ENCODE results near the gene COX6A2. TPM values are rescaled to one million over a fixed set of nuclear protein-coding genes. Genes with fewer than 3 reads are reported as not detected.

Gene COX6A2
- total RNA-seq, 3 donors from 2014 or later = not detected

DNA sequence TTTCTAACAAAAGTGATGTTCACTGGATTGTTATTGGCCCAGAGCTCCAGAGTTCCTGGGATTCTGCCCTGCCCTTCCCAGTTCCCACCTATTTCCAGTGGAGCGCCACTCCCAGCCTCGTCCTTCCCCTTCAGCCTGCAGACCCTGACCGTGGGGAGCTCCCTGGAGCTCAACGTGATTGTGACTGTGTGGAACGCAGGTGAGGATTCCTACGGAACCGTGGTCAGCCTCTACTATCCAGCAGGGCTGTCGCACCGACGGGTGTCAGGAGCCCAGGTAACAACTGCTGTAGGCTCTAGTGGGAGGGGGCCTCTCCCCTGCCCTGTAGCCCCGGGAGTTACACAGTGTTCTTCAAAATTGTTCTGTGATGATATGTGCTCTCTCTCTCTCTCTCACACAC is 11.8 kb downstream of the COX6A2 start:
- intact Hi-C loops (cut with DNase I; ENCODE audit: low total_unique reads) = no loop called here
- TF ChIP-seq, protein P1, sequence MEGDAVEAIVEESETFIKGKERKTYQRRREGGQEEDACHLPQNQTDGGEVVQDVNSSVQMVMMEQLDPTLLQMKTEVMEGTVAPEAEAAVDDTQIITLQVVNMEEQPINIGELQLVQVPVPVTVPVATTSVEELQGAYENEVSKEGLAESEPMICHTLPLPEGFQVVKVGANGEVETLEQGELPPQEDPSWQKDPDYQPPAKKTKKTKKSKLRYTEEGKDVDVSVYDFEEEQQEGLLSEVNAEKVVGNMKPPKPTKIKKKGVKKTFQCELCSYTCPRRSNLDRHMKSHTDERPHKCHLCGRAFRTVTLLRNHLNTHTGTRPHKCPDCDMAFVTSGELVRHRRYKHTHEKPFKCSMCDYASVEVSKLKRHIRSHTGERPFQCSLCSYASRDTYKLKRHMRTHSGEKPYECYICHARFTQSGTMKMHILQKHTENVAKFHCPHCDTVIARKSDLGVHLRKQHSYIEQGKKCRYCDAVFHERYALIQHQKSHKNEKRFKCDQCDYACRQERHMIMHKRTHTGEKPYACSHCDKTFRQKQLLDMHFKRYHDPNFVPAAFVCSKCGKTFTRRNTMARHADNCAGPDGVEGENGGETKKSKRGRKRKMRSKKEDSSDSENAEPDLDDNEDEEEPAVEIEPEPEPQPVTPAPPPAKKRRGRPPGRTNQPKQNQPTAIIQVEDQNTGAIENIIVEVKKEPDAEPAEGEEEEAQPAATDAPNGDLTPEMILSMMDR (IDR thresholded peaks at IDR 0.05) = no peak
- TF ChIP-seq POLR2A (IDR thresholded peaks at IDR 0.05) = no peak
- no peak for TF ChIP-seq POLR2AphosphoS5 (IDR thresholded peaks at IDR 0.05)
- Histone ChIP-seq H3K36me3 (no peaks in the 10 kb centered on the region), H3K27me3 (no peaks in the 10 kb centered on the region), H3K27ac (no peak overlapping the region), H3K4me3 (no peak overlapping the region), H3K9me3 (no peaks in the 10 kb centered on the region), H3K4me1 (no peaks in the 10 kb centered on the region)
- DNase-seq (ENCODE audit: low spot score in 2 of 2) = no peak

DNA sequence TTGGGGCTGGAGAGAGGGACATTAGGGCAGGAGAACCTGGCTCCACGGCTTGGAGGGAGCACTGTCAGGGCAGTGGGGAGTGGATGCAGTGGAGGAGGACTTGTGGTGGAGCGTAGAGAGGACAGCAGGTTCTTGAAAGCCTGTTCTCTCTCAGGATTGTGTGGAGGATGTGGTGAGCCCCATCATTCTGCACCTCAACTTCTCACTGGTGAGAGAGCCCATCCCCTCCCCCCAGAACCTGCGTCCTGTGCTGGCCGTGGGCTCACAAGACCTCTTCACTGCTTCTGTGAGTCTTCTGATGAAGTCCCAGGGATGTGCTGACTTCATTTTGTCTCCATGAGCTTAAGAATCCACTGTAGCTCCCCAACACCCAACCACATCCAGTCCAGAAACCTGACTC is 13.5 kb downstream of the COX6A2 start:
- intact Hi-C loops (cut with DNase I; ENCODE audit: low total_unique reads) = no loop called here
- no peaks in the 10 kb centered on the region for H3K27me3 ChIP-seq

DNA sequence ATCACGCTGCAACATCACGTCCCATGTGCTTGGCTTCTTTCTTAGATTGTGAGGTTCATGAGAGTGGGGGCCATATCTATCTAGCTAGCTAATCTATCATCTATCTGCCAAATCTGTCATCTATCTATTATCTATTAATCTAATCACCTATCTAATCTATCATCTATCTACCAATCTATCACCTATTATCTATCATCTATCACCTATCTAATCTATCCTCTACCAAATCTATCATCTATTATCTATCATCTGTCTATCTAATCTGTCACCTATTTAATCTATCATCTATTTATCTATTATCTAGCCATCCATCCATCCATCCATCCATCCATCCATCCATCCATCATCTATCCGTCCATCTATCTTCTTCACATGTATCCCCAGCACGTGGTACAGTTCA is 14.2 kb downstream of the COX6A2 start:
- Histone ChIP-seq H3K36me3 (no peaks in the 10 kb centered on the region), H3K27ac (no peak overlapping the region), H3K27me3 (no peaks in the 10 kb centered on the region), H3K4me1 (no peaks in the 10 kb centered on the region), H3K9me3 (no peaks in the 10 kb centered on the region), H3K4me3 (no peak overlapping the region)
- no peak for DNase-seq (ENCODE audit: low spot score in 2 of 2)
- intact Hi-C loops (cut with DNase I; ENCODE audit: low total_unique reads) = no loop called here
- TF ChIP-seq, protein P1 (IDR thresholded peaks at IDR 0.05) = no peak
- no peak for TF ChIP-seq POLR2A (IDR thresholded peaks at IDR 0.05)
- no peak for TF ChIP-seq POLR2AphosphoS5 (IDR thresholded peaks at IDR 0.05)

More for the DNA sequence above, 13.5 kb downstream of the COX6A2 start:
- Histone ChIP-seq H3K27ac (no peak overlapping the region), H3K9me3 (no peaks in the 10 kb centered on the region), H3K36me3 (no peaks in the 10 kb centered on the region), H3K4me1 (no peaks in the 10 kb centered on the region), H3K4me3 (no peak overlapping the region)
- no peak for TF ChIP-seq POLR2AphosphoS5 (IDR thresholded peaks at IDR 0.05)
- TF ChIP-seq, protein P1 (IDR thresholded peaks at IDR 0.05) = no peak
- TF ChIP-seq POLR2A (IDR thresholded peaks at IDR 0.05) = no peak
- no peak for DNase-seq (ENCODE audit: low spot score in 2 of 2)

DNA sequence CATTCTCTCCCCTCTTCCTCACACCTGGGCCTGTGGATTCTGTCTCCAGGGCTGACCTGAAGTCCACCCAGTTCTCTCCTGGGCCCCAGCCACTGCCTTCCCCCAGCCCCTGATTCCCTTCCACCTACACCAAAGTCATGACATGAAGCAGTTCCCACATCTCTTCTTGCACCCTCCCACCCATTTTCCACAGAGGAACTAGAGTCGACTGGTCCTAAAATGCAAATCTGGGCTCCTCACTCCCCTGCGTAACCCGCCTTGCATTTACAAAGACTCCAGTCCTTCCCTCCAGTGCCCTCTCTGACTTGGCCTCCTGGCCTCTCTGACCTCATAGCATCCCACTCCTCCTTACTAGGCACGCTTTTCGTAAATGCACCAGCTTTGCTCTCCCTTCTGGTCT is 14.8 kb downstream of the COX6A2 start:
- Histone ChIP-seq H3K27me3 (no peaks in the 10 kb centered on the region), H3K4me1 (no peaks in the 10 kb centered on the region), H3K36me3 (no peaks in the 10 kb centered on the region), H3K4me3 (no peak overlapping the region), H3K9me3 (no peaks in the 10 kb centered on the region), H3K27ac (no peak overlapping the region)
- intact Hi-C loops (cut with DNase I; ENCODE audit: low total_unique reads) = no loop called here
- DNase-seq (ENCODE audit: low spot score in 2 of 2) = no peak
- no peak for TF ChIP-seq POLR2A (IDR thresholded peaks at IDR 0.05)
- no peak for TF ChIP-seq POLR2AphosphoS5 (IDR thresholded peaks at IDR 0.05)
- TF ChIP-seq, protein P1 (IDR thresholded peaks at IDR 0.05) = no peak

DNA sequence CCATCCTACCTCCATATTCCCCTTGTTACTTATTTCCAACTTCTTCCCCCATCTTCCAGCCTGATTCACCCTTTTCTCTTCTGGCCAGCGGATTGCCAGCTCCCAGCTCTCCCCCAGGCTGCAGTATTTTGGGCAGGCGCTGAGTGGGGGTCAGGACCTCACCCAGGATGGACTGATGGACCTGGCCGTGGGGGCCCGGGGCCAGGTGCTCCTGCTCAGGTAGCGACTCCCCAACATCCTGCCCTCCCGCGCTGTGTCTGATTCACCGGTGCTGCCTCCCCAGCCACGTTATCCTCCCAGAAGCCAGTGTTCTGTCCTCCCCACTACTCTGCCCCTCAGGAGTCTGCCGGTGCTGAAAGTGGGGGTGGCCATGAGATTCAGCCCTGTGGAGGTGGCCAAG is 15.4 kb downstream of the COX6A2 start:
- Histone ChIP-seq H3K4me3 (no peak overlapping the region), H3K9me3 (no peaks in the 10 kb centered on the region), H3K4me1 (no peaks in the 10 kb centered on the region), H3K27ac (no peak overlapping the region), H3K27me3 (no peaks in the 10 kb centered on the region), H3K36me3 (no peaks in the 10 kb centered on the region)
- TF ChIP-seq, protein P1 (IDR thresholded peaks at IDR 0.05) = no peak
- TF ChIP-seq POLR2A (IDR thresholded peaks at IDR 0.05) = no peak
- TF ChIP-seq POLR2AphosphoS5 (IDR thresholded peaks at IDR 0.05) = no peak
- DNase-seq (ENCODE audit: low spot score in 2 of 2) = no peak
- intact Hi-C loops (cut with DNase I; ENCODE audit: low total_unique reads) = no loop called here

Measured in breast epithelium (tissue), 4 donors.